Iris pigment epithelial cell (primary cell): Measurements from ENCODE around the gene COX5B.
"Not testable (repeated sequence)": the region's sequence is repeated elsewhere in the genome, so short reads cannot be mapped to it uniquely, and the experiment has no call there.

Source experiments
- DNase-seq: peaks from one replicate; pipeline ENCODE4 v3.0.0-alpha.2; 2011; ENCODE audit warnings: low read depth

The COX5B gene

DNA sequence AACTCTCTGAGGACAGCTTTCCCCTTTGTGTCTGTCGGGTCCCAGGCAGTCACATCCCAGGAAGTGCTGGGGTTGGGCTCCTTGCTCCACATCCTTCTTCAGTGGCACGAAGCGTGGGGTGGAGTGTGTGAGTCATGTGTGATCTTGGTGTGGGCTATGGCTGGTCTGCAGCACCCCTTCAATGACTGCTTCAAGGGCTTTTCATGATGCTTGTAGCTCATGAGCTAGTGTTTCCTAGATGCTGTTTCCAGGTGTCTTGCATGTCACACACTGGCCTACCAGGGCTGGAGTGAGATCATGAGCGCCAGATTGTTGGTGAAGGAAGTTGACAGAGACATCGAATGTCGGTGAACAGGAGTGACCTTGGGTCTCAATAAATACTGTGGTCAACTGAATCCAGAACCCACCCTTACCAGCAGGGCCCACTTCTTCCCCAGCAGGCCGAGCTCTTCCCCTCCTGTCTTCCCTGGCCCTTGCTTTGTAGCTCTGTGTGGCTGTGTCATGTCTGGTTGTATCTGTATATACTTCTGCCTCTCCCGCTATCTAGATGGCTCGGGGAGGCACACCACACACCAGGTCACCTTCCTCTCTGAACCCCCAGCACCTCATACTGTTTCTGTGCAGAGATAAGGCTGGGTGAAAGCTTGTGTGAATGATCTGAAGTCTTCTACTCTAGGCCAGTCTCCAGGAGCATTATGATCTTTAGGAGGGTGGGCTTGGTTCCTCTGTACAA, 27.5 kb downstream of the COX5B start:
- DNase-seq: peak; percentile 31

- no peak for DNase-seq
Measured at GRCh38 chr2:97673915-97674283, 28.0 kb downstream of the COX5B start.

GRCh38 chr2:97675430-97676113, 29.7 kb downstream of the COX5B start:
- DNase-seq: no peak

DNA sequence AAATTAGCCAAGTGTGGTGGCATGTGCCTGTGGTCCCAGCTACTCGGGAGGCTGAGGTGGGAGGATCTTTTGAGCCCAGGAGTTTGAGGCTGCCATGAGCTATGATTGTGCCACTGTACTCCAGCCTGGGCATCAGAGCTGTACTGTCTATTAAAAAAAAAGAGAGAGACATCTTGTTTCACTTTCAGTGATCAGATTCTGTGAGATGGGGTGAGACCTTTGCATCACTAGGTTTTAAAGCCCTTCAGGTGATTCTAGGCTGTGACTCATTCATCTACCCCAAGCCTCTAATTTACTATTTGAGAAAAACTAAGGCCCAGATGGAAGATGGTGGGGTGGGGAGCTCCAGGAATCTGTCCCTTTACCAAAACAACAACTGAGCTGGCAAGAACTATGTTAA, 30.8 kb downstream of the COX5B start:
- DNase-seq: no peak

DNA sequence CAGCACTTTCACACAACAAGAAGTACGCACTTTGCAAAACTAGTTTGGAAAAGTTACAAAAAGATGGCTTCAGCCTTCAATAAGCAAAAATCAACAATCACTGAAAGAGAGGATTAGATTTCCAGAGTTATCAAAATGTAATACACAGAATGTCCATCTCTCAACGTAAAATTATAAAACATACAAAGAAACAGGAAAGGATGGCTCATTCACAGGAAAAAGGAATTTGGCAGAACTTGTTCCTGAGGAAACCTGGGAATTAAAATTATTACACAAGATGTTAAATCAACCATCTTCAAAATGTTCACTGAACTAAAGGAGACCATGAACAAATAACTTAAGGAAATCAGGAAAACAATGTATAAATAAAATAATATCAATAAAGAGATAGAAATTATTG, 31.6 kb downstream of the COX5B start:
- no peak for DNase-seq

GRCh38 chr2:97678298-97678697, 32.4 kb downstream of the COX5B start:
- DNase-seq: no peak

DNA sequence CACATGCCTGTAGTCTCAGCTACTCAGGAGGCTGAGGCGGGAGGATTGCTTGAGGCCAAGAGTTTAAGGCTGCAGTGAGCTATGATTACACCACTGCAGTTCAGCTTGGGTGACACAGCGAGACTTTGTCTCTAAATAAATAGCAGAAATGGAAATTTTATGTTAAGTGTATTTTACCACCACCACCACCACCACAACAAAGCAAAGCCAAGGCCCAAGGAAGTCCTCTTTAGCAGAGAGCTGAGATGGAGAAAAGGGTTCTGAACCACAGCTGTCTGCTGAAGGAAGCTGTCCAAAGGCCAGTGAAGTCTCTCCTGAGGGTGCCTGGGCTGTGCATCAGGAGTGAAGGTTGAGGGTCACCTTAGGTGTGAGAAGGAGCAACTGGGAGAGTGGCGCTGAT, 41.4 kb downstream of the COX5B start:
- not testable (repeated sequence) for DNase-seq

- DNase-seq: peak; percentile 16
Measured at GRCh38 chr2:97688062-97688827, 42.4 kb downstream of the COX5B start.

DNA sequence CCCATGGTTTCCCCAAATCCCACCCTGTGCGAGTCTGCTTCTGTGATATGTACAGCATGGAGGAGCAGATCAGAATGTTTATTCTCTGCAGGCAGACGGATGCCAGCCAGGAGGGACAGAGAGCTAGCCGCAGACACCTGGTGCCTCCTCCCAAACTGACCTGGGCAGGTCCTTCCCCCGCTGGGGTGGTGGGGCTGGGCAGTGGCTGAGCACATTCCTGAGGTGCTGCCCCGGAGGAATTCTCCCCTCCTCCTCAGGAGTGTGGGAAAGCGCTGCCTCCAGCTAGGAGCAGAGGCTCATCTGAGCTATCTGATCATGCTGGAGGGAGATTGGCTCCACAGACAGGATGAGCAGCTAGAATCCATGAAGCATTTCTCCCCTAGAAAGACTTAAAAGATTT, 45.3 kb downstream of the COX5B start:
- no peak for DNase-seq

- peak; percentile 51 for DNase-seq
Measured at GRCh38 chr2:97693476-97693875, 47.6 kb downstream of the COX5B start.

DNA sequence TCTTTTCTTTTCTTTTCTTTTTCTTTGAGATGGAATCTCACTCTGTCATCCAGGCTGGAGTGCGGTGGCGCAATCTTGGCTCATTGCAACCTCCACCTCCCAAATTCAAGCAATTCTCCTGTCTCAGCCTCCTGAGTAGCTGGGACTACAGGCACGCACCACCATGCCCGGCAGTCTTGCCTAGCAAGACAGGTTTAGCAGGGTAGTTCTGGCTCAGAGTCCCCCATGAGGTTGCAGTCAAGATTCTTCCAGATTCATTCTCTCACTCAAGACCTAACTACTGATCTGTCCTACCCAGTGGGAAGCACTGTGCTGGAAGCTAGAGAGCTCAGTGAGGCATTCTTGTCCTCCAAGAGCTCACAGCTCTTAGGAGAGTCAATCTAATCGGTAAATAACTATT, 49.9 kb downstream of the COX5B start:
- no peak for DNase-seq

DNA sequence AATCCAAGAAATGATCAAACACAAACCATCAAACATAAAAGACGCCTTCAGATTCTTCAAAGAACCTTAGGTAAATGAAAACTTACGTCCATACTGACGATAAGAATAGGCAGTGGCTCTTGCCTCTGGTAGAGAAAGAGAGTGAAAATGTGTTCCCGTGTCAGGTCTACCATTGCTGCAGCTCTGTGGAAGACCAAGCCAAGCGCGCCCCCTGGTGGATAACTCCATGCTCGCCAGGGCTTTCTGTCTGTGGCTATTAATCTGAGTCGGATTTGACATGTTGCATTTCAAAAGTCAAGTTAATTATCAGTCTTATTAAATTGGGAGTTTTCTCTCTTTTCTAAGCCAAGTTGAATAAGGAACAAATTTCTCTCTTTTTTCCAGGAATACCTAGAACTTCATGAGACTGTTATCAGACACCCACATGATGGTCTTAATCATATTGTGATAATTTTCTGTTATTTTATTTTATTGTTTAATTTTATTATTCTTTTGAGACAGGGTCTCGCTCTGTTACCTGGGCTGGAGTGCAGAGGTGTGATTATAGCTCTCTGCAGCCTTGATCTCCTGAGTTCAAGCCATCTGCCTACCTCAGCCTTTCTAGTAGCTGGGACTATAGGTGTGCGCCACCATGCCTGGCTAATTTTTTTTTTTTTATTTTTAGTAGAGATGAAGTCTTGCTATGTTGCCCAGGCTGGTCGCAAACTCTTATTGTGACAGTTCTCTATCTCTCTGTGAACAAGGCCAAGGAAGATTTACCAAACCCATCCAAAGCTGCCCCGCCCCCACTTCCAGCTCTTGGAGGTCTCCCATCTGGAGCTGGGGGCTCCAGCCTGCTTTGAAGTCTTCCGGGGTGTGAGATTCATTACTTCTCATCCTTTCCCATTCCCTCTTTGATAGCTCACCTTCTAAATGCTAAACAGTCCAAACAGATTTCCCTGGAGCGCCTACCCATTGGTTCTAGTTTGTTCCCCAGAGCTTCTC, 51.7 kb downstream of the COX5B start:
- peak; percentile 75 for DNase-seq
